NOMO-1 treated with dmso at 0.1 percent for 144 hours (cell line): ENCODE results near the gene MAP4K5.
"Not testable (repeated sequence)": the region's sequence is repeated elsewhere in the genome, so short reads cannot be mapped to it uniquely, and the experiment has no call there.

Source experiments
- DNase-seq: peaks from one replicate; lab custom pipeline; 2025; ENCODE audit not compliant: unreplicated experiment; lab: John Stamatoyannopoulos, UW

The MAP4K5 gene

DNA sequence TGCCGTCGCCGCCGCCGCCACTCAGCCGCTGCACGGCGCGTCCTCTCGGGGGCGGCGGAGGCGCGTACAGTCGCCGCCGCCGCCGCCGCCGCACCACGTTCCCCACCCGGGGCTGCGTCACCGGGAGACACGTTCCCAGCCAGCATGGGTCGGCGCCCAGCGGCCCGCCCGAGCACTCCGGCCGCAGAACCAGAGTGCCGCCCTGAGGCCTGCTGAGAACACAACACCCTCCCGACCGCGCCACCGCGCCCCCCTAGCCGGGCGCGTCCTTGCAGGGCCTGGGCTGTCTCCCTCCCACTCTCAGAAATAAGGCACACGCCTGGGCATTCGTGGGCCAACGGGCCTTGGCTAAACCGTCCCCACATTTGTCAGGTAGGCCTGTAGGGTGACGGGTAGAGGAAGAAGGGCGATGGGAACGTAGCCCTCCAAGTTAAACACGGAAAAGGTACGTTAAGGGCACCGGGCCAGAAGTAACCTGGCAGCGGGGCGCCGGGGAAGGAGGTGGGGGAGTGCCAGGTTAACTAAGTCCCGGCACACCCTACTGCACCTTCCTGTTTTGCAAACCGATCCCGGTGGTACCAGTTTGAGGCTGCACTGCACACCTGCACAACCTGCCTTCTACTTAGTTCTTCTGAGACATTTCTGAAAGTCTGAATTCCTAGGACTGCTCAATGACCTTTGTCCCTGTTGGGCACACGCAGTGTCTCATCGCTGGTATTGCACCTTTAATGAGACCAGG, at the start of gene MAP4K5:
Gene MAP4K5, minus strand, starts transcription at position 68 of the 739 bp plus-strand sequence. CDS start 520 bp downstream, outside the sequence.
- peak; percentile 87 for DNase-seq

- DNase-seq: no peak
These were observed 46.1 kb upstream of the MAP4K5 start for GRCh38 chr14:50578433-50578832.

DNA sequence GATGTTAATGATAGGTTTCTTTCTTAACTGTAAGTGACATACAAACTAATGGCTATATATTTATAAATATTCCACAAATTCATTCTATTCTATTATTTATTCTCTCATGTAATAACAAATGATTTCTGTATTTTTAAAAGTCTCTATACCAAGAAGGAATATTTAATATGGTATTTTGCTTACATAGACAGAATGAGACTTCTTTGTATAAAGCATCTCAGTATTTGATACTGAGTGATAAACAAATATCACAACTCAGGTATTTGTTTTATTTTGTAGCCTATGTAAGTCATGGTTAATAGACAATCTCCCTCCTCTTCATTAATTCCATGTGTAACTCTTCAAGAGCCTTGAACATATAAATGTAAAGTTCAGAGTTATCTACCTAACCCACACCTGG, 45.6 kb upstream of the MAP4K5 start:
- no peak for DNase-seq

- no peak for DNase-seq
These were observed 43.4 kb upstream of the MAP4K5 start for GRCh38 chr14:50575769-50576168.

DNA sequence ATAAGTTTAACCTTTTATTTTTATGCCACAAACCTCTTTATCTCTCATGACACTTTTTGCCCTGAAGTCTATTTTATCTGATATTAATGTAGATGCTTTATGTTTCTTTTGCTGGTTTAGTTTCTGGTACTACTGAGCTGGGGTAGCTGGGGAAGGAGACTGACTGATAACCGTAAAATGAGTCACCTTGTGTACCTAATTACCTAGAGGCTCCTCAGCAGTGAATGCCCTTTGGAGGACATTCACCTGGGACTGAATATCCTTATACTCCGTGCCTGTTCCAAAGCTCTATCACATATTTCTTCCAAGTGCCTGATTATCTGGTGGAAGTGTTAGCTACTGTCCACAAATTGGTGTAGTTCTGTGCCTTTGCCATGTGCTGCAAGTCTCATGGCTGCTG, 41.5 kb upstream of the MAP4K5 start:
- no peak for DNase-seq

DNA sequence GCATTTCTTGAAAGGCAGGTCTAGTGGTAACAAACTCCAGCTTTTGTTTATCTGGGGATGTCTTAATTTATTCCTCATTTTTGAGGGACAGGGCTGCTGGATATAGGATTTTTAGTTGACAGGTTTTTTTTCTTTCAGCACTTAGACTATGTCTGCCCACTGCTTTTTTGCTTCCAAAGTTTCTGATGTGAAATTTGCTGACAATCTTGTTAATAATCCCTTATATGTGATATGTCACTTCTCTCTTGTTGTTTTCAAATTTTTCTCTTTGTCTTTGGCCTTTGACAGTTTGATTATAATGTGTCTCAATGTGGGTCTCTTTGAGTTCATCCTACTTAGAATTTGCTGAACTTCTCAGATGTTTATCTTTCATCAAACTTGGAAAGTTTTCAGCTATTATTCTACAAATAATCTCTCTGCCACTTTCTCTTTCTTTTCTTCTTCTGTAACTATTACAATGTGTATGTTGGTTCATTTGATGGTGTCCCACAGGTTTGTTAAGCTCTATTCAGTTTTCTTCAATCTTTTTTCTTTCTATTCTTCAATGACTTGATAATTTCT, 37.4 kb upstream of the MAP4K5 start:
- no peak for DNase-seq

DNA sequence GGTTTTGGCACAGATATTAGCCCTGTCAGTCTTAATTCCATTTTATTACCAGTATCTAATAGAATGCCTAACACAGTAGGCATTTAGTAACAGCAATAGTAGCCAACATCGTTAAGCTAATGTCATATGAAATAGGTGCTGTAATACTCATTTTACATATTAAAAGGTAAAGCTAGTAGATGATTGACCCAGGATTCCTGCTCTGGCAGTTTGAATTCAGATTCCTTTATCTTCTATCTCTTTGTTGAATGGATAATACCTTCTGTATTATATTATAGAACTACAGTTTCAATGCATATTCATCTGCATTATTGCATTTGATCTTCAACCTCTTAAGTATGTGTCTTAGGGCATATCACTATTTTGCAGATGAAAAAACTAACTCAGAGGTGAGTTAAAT, 30.5 kb upstream of the MAP4K5 start:
- no peak for DNase-seq

DNA sequence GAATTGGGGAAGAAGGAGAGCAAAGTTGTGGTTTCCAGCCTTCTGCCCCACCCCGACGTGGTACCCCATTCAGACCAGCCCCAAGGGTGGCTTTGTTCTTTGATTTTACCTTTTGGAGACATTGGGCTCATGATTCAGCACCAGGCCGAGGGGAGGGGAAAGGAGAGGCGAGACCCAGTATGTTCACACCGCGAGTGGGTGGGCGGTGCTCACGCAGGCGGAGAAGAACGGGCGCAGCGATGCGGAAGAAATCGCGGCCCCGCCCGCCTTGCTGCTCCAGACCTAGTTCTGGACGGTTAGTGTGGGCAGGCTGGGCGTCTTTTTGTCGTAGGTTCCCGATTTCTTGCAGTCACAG, 28.5 kb upstream of the MAP4K5 start:
- DNase-seq: peak; percentile 71

- peak; percentile 40 for DNase-seq
These were observed 27.9 kb upstream of the MAP4K5 start, which contains the start of gene ATL1 for GRCh38 chr14:50559990-50560930. Gene ATL1 (plus strand): TSS chr14:50560145. CDS start chr14:50560266, 121 bp downstream.

DNA sequence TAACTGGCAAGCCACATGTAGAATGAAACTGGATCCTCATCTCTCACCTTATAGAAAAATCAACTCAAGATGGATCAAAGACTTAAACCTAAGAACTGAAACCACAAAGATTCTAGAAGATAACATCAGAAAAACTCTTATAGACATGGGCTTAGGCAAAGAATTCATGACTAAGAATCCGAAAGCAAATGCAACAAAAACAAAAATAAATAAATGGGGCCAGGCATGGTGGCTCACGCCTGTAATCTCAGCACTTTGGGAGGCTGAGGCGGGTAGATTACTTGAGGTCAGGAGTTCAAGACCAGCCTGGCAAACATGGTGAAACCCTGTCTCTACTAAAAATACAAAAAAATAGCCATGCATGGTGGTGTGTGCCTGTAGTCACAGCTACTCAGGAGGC, 20.4 kb upstream of the MAP4K5 start:
- not testable (repeated sequence) for DNase-seq

DNA sequence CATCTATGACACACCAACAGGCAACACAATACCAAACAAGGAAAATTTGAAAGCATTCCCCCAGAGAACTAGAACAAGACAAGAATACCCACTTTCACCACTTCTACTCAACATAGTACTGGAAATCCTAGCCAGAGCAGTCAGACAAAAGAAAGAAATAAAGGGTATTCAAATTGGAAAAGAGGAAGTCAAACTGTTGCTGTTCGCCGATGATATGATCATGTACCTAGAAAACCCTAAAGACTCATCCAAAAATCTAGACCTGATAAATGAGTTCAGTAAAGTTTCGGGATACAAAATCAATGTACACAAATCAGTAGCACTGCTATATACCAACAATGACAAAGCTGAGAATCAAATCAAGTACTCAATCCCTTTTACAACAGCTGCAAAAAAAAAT, 19.5 kb upstream of the MAP4K5 start:
- DNase-seq: no peak

DNA sequence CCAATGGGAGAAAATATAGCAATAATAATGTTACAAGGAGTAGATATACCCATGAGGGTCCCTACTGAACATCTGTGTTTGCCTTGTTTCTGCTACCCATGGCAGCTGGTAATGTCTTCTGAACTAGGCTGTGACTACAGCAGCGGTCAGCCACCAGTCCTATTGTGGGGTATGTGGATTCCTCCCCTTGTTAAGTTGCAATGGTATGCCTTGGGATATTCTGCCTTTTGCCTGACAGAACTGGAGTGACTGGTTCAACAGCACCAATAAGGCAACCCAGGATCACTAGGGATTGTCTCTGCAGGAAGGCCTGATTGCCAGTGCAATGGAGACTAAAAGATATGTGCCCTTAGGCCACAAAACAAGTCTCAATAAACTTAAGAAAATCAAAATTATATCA, 17.9 kb upstream of the MAP4K5 start:
- DNase-seq: no peak

GRCh38 chr14:50545618-50546017, 13.2 kb upstream of the MAP4K5 start:
- no peak for DNase-seq

DNA sequence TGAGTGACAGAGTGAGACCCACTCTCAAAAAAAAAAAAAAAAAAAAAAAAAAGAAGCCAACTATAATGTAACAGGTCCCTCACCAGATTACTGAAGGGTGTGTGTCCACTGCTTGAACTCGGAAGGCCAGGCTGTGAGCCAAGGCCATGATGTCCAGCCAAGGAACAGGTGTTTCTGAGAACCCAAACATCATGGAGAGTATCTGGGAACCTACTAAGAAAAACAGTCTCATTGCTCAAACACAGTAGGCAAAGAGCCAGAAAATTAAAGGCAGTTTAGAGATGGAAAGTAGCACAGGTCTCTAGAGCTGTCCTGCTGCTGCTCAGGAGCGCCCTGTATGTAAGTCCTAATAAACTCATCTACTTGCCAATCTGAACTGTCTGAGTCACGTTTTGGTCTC, 12.5 kb upstream of the MAP4K5 start:
- no peak for DNase-seq

DNA sequence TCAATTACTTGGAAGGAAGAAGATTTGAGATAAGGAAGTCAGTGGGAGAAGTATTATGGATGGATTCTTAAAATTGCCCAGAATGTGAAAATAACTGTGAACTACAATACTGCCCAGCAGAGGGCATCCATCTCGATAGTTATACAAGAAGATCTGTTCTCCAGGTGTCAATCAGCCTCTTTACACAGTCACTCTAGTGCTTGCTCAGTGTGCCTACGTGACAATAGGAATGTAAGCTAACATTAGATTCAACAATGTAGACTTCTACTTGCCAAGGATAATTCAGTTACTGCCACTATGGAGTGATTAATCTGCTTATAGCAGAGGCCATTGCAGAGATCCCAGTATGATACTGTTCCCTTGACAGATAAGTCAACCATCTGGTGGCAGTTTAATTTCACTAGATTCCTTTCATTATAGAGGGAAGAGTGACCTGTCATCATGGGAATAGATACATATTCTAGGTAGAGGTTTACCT, 10.6 kb upstream of the MAP4K5 start:
- DNase-seq: no peak

DNA sequence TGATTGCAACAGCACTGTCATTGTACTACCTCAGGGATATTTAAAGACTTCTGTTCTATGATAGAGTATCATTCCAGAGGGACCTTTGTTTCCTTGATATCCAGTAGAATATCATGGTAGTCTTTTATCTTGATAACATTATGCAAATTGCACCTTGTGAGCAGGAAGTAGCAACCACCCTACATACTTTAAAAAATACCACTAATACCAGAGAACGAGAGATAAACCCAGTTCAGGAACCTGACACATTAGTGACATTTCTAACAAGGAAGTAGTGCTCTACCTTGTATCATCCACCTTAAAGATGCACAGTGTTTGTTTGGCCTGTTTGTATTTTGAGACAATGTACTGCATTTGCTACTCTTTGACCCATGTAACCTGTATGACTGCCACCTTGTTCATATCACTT, 8.8 kb upstream of the MAP4K5 start:
- DNase-seq: no peak

- no peak for DNase-seq
These were observed 6.7 kb upstream of the MAP4K5 start for GRCh38 chr14:50539051-50539450.

GRCh38 chr14:50538034-50538433, 5.7 kb upstream of the MAP4K5 start:
- DNase-seq: not testable (repeated sequence)

GRCh38 chr14:50534997-50535396, 2.6 kb upstream of the MAP4K5 start:
- DNase-seq: no peak

DNA sequence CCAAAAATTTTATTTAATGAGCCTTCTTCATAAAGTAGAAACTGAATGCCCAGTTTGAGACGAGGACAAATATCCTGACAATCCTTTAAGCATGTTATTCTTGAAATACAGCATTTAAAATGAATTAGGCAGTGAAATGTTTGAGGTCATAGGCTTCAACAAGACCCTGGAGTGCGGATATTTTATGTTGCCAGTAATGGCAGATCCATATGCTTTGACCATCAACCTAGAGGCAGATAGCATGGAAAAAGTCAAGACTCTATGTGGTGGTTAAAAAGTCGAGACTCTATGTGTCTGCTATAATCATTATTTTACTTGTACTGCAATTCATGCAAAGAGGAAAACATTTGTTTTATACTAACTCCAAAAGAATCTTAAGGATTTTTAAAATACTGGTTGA, 2.0 kb upstream of the MAP4K5 start:
- no peak for DNase-seq

DNA sequence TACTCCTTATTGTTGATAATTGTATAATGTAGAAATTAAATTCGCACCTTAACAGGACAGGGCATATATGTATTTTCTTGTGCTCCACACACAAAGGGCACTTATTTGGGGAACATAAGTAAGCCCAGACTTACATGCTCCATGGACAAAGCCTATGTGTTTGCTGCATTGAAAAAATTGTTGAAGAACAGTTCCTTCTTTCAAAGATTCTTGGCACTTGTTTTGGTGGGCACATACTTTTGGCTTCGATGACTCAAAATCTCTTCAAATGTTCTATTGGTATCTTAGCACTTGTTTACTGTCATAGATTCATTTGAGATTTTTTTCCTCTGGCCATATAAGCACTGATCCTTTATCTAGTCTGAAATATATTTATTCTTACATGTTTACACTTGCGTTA, 1.4 kb upstream of the MAP4K5 start:
- no peak for DNase-seq
